HG02970 (cell line): ENCODE measurements around the gene AGPS.

Experiments used
- ATAC-seq: cut with Tn5 transposase; IDR thresholded peaks from one replicate; pipeline ENCODE4 v1.9.1; 2021; ENCODE audit warnings: mild to moderate bottlenecking, moderate library complexity, moderate number of reproducible peaks; ENCODE audit not compliant: unreplicated experiment, low FRiP score

The AGPS gene

DNA sequence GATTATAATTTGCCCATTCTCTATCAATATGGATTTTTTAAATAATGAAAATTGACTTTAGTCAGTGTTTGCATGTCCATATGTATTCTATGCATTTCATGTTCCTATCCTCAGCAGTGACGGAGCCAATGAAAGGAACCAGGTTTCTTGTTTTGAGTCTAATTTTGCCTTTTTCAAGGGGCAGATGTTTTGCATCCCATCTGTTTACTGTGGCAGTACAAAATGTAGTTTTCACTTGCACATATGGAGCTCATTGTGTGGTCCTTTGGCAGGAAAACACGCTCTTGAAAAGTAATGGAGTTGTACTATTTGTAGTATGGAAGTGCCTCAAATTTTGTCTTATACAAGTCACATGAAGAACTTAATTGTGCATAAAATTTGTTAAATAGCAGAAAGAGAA lies 127.8 kb downstream of the AGPS start:
- no peak for ATAC-seq

GRCh38 chr2:177523781-177524180 lies 131.2 kb downstream of the AGPS start:
- no peak for ATAC-seq

DNA sequence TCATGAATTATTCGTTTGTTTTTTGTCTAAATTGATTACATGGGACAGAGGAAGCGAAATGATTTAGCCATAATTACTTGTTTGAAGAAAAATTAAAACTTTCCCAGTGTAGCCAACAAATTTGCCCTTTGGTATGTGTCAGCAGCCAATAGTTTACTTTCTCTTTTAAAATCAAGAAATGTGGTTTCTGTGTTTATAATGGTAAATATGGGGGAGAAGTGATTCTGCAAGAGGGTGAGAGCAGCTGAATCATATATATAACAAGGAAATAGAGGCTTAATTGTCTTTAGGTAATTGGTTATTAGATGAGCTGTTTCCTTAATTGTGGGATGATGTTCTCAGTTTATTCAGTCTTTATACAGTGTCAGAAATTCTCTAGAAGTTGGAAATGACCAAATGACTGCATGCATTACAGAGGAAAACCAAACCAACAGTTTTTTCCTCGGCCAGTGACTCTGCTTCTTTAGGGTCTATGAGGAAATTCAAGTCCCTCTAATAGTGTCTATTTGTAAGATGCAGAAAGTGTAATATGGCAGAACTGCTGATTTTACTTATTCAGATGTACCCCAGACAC lies 132.9 kb downstream of the AGPS start:
- no peak for ATAC-seq

DNA sequence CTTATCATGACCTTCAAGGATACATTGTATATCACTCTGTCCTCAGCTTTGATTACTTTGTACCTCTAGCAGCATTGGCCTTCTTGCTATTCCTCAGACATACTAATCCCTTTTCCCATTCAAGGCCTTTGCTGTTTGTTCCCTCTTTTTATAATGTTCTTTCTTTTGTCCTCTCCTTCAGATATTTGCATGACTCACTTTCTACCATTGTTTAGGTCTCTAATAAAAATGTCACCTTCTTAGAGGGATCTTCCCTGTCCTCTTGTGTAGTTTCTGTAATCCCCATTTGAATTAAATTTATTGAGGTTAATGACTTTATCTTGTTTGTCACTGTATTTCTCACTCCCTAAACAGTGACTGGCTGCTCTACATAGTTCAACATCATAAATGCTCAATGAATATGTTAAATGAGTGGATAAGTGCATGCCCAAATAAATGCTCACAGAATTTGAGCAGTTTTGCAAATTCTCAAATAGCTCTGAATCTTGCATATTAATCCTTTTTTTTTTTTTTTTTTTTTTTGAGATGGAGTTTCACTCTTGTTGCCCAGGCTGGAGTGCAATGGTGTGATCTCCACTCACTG lies 135.9 kb downstream of the AGPS start:
- ATAC-seq: no peak

DNA sequence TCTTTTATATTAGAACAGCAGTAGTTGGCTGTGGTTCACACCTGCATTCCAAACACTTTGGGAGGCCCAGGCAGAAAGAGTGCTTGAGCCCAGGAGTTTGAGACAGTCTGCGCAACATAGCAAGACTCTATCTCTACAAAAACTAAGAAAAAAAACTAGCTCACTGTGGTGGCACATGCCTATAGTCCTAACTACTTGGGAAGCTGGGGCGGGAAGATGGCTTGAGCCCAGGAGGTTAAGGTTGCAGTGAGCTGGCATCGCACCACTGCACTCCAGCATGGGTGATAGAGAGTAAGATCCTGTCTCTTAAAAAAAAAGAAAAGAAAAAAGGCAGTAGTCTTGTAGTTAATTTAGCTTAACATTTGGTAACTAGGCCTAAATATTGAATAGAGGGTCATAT lies 136.6 kb downstream of the AGPS start:
- ATAC-seq: no peak

DNA sequence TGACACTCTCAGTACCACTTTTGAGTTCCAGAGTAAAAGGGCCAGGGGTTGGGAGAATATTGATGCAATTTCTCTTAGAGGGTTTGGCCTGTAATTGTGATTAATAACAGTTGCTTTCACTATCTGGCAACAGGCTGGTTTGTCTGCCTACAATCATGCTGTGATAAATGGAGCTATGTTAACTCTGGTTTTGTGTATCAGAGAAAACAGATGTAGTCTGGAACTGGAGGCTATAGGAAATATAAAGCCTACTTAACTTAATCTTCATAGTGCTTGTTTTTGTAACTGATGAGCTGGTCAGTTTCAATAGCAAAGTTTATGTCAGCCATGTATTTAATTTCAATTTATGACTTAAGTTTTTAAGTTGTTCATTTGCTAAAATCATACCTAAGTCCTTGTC lies 138.0 kb downstream of the AGPS start:
- ATAC-seq: no peak

- no peak for ATAC-seq
Observed at GRCh38 chr2:177531706-177532105, 139.1 kb downstream of the AGPS start.

GRCh38 chr2:177532567-177532966 lies 140.0 kb downstream of the AGPS start:
- no peak for ATAC-seq

DNA sequence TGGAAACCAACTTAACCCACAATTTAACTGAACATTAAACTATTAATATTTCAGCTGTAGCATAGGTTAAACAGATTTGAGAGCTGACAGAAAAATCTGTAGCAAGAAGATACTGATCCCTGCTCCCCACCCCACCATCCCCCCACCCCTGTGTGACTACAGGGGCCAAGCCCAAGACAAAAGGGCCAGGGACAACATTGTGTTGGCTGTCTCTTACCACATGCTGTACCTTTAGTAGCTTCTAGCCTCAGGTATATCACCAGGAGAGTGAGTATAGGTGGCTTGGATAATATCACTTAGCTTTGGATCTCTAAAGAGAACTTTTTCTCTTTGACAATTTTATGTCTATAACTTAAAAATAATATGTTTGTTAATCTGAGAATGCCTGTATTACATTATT lies 140.7 kb downstream of the AGPS start:
- ATAC-seq: no peak

DNA sequence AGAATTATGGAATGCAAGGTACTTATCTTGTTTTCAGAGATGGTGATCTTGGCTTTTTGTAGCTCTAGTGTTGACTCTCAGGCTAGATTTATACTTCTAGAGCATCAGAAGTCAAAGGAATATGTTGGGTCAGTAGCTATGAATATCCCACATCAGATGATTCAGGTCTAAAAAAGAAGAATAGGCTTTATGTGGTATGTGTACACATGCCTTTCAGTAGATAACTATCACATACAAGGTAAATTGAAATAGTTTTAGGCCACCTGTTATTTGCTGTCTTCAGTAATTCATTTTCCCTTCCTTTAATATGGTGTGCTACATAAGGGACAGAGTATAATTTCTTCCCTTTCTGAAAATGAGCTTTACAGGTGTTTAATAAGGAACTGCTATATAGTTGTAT lies 142.4 kb downstream of the AGPS start:
- no peak for ATAC-seq

DNA sequence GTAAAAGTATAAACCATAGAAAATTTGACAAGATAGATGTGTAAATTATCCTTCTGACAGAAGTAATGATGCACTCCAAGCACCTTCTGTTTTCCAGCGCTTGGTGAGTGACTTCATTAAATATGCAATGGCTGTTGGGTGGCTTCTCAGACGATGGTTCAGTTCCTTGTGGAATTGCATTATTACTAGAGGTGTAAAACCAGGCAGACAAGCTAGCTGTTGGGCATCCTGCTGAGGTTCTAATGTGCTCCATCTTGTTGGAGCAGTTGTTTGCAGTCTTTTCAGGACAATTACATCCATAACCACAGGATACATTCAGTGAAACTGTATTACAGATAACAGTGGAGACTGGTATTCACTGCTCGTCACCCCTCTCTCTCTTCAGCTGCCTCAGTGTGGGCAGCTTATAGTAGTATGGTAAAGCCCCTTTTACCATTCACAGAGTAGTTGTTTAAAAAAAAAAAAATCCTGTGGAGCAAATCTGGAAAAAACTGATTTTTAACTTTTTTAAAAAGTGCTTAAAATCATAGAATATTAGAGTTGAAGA lies 143.5 kb downstream of the AGPS start:
- no peak for ATAC-seq

DNA sequence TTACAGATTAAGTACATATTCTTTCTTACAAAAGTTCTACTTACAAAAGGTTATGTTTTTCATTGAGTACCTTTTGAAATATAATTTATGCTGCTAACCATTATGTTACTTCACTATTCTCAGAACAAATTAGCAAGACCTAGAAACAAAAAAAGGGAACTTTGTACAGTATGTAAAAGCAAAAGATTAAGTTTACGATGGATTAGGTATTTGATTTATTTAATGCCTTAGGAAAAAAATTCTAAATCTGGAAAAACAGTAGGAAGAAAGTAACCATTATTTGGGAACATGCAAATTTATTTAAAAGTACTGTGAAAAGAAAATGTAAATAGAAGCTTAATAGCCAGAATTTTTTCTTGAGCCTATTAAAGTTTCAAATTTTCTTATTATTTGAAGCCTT lies 144.6 kb downstream of the AGPS start:
- ATAC-seq: no peak

GRCh38 chr2:177537636-177538035 lies 145.1 kb downstream of the AGPS start:
- no peak for ATAC-seq

DNA sequence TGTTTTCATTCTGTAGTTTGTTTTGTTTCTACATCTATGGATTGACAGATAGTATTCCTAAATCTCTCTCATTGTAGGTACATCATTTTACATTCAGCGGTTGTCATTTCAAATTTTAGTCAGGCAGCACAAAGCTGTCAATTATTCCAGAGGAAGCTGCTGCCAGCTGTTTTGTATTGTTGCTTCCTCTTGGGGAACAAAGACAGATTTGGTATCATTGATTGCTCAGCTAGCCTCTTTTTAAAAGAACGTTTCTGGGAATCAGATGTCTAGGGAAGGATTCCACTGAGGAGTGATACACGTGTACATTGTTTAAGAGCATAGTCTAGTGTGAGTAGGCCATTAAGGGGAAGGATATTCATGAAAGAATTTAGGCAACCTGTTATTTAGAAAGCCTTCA lies 145.8 kb downstream of the AGPS start:
- ATAC-seq: no peak

- ATAC-seq: no peak
Observed at GRCh38 chr2:177540283-177540682, 147.7 kb downstream of the AGPS start.

- no peak for ATAC-seq
Observed at GRCh38 chr2:177541258-177541991, 148.9 kb downstream of the AGPS start.

GRCh38 chr2:177542396-177542795 lies 149.8 kb downstream of the AGPS start:
- no peak for ATAC-seq

DNA sequence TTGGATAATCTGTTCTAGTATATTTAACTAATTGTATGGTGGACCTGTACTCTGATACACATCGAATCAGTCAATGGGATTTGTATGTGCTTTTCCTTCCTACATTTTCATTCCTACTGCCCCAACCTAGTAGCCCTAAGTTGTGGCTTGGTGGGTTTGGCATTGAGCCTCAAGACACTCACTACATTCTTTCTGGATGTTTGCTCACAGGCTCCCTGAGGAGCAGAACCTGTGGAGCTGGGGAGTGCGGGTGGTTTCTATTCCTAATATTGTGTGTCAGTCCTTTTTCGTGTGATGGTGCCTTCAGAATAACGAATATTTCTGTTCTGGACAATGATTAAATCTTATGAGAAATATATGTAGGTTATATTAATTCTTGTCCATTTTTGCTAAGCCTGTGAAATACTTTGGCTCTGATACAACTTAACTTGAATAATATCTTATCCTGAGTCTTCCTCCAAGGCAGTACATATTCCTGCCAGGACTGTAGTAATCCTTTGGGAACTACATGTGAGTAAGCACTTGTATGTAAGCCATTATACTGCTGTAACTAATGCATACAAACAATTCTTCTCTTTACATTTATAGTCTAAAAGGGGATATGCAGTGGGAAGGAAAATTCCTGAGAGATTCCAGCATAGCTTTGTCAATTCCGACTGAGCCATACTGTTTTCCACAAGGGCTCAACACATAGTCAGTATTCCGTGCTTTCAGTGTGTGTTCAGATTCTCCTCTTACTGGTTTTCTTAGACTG lies 150.6 kb downstream of the AGPS start:
- ATAC-seq: no peak

- ATAC-seq: no peak
Observed at GRCh38 chr2:177545143-177545542, 152.6 kb downstream of the AGPS start.

GRCh38 chr2:177545981-177546585 lies 153.5 kb downstream of the AGPS start:
- no peak for ATAC-seq

GRCh38 chr2:177547122-177547521 lies 154.5 kb downstream of the AGPS start:
- ATAC-seq: peak; percentile 68
